Amniotic stem cell (primary cell): Measurements from ENCODE around the gene SLC1A2.

Experiments
- DNase-seq: peaks from one replicate; lab custom pipeline; 2025; lab: John Stamatoyannopoulos, UW

Gene SLC1A2

DNA sequence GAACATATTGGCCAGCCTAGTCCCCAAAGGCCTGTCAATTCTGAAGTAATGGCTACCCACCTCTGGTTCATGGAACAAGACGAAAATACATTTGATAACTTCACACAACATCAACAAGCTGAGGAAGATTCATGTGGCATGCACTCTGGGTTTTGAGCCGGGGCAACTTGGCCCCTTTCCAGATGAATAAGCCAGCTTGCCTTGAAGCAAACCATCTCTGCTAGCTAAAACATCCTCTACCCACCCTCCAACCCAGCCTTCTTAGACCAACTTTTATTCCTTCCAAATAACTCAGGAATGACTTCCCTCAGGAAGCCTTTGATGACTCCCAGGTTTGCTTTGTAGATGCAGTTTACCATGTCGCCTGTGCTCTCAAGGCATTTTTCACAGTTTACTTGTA, 94.4 kb downstream of the SLC1A2 start:
- peak; percentile 7 for DNase-seq

DNA sequence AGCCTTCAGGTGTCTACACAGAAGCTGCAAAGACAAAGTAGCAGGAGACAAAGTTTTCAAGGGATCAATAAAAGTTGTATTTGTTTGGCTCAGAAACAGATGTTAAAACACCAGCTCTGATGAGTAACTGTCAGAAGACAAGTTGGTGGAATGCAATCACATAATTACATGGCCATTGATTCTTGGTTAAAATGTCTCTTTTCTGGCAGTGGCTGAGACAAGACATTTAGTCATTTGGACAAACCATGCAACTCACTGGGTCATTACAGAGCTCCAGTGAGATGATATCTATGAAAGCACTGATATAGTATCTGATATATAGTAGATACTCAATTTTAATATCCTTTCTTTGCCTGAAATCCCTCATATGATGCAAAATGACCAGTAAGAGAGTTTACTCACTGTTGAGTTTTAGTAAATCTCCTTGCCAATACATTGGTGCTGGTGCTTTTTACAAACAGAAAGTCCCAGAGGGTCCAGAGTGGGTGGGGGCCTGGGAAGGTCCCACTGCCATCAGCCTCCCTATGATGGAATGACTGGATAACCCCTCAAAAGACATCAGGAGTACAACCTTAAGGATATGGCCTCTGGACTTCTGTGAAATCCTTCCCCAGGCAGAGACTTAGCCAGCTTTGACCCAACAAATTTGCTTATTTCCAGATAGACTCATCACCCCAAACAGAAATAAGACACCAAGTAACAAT, 95.0 kb downstream of the SLC1A2 start:
- DNase-seq: no peak

DNA sequence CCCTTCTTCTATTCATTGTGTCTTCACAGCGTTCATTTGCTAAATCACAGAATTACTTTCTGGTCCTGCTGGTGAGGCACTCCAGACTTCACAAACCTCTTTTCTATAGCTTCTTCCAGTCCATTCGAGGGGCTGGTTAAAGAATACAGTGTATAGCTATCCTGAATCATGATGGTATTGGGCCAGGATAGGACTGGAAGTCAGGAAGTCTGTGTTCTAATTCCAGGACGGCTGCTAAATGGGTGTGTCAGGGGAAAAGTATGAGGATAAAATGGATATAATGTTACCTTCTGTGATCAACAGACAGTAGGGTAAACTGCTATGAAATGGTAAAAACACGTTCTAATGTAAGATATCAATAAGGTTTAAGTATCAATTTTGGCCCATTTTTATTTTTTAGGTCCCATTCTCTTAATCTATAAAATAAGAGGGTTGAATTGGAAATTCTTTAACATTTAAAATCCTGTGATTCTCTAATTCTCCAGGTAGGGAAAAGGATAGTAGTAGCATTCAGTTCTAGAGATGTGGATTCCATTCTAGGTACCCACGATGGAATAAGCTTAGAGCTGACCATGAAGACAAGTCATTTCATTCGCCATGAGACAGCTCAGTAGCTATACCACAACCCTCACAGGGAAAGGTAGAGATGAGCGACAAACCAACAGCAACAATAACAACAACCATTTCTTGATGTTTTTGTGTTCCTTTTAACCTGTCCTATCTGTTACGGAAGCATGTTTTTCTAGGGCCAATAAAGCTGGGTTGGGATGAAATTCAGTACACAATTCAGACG, 96.1 kb downstream of the SLC1A2 start:
- DNase-seq: peak; percentile 5

DNA sequence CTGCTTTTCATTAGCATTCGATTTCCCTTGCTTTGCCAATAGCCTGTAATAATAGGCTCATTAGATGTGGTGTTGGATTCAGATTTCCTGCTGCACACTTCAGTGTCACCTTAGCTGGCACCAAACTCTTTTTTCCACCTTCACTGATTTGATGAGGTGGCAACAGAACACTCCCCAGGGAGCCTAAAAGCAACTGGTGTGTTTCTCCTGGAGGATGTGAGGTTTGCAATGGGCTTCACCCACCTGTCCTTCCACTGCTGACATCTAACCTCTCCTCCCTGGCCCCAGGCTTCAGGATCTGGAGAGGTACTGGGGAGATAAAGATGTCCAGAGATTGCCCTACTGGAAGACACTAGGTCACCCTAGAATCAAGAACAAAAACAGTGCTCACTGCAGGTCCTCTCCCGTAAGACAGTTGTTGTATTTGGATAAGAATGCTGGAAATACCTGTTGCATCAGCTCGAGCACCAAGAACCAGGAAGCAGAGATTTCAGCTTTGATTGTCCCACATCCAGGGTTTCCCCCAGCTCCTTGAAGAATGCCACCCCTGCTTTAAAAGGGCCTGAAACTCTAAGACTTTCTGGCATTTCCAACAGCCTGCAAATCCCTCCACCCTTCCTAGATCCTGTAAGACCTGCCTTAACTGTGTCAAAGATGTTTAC, 96.9 kb downstream of the SLC1A2 start:
- DNase-seq: no peak

DNA sequence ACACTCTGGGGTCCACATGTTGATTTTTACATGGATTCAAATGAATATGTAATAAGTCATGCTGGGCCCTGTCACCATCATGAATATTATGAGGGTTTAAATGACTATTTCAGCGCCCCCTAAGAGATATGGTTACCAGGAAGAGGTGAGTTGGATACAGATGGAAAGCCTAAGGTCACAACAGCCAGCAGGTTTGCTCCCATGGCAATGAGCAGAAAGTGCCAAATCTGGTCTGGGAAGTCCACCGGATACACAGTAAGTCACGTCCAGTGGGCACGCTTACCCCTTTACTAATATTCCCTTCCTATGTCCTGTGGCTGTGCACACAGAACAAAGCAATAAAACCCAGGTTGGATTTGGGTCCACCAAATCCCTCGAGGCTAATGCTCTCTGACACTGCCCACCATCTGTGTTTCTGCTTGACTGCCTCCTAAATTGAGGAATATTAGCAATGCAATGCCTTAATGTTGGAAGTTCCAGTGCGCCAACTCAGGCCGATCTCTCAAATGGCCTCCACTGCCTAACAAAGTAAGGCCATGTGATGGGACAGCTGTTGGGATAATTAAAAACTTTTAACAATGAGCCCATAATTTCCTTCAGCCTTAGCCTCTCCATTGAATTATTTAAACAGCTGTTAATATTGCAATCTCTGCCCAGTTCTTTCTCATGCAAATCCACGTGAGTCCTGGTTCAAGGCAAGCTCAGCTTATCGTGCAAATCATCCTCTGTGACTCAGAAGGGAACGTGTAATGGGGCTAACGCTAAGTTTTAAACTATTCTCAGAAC, 97.6 kb downstream of the SLC1A2 start:
- peak; percentile 17 for DNase-seq

DNA sequence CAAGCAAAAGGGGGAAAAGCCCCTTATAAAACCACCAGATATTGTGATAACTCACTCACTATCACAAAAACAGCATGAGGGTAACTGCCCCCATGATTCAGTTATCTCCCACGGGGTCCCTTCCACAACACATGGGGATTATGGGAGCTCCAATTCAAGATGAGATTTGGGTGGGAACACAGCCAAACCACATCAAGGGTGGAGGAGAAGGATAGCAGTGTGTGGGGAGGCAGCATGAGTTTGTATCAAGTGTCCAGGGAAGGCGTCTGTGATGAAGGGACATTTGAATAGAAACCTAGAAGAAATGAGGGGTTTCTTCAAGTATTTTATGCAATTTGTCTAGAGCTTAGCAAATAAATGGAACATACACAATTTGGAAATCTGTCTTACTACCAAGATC, 98.2 kb downstream of the SLC1A2 start:
- no peak for DNase-seq

DNA sequence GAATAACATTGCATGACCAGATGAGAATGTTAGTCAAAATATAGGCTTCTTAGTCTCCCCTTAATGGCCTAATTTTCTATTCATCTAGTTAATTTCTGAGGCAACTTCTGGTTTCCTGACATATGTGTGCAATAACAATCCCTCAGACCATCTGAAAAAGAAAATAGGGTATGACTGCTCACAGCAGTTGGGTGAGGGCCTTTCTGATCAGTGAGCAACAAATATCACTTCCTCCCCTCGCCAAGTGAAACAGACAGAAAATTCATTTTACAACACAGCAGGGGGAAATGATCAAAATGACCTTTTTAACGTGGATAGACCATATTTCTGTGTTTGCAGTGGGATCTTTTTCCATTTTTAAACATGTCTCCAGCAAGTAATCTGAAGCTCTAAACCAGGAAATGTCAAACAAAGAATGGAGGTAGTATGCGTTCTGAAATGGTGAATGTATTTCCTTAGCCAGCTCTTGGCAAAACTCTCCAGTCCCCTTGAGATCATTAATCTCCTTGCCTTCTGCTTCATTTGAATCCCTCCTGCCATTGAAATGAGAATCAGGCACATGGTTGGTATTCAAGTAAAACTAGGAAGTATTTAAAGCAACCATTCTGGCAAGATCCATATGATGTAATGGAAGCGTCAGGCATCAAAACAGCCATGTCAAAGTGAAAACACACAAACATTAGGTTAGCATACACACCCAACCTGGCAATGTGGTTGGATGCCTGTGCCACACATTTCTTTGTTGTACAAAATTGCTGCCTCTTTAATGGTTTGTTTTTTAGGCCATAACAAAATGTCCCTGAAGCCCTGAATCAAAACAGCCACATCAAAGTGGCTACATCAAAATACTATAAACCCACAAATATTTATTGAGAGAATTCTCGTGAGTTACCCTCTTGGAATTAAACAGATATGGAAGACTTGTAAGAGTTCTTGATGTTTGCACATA, 100.1 kb downstream of the SLC1A2 start:
- no peak for DNase-seq

DNA sequence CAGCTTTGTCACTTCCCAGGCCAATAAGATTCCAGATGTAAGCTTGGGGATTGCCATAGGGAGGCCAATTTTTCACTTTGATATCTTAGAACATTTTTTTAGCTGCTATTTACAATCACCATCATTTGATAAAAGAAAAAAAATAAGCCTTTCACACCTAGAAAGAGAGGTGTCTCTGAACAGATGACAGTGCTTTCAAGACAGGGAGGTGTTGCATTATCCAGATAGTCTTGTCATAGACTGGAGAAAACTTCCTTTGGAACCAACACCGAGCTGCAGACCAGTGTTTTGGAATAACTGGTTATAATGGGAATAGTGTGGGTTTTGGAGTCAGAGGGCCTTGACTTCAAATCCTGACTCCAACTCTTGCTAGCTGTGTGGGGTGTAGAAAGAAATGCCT, 101.0 kb downstream of the SLC1A2 start:
- no peak for DNase-seq

DNA sequence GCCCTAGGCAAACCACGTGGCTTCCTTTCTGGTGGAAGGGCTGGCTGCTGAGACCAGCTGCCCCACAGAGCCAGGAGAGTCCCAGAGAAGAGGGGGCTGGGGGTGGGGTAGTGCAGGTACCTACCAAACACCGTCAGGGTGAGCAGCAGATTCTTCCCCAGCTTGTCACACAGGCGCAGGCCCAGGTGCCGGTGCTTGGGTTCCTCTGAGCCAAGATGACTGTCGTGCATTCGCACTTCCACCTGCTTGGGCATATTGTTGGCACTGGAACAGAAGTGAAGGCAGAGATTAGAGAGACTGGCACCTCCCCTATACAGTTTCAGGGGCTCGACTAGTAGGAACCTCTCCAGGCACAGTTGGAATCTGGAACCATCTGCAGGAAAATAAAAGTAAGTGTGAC, 102.1 kb downstream of the SLC1A2 start:
- DNase-seq: no peak

DNA sequence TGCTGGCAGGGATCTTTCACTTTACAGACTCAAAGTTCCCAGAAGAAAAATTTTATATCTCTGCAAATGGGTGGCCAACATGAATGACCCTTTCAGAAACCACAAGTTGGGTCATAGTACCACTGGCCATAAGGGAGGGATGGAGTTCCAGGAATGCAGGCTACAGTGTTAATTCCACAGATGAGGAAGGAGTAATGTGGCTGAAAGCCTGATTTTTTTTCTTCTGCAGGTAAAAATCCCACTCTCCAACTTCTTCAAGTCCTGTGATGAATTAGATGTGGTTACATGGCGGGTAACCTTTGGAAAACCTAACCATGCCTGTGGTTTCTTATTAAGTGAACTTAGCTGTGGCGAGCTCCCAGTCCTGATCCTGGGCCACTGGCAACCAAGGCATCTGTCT, 103.2 kb downstream of the SLC1A2 start:
- DNase-seq: no peak

DNA sequence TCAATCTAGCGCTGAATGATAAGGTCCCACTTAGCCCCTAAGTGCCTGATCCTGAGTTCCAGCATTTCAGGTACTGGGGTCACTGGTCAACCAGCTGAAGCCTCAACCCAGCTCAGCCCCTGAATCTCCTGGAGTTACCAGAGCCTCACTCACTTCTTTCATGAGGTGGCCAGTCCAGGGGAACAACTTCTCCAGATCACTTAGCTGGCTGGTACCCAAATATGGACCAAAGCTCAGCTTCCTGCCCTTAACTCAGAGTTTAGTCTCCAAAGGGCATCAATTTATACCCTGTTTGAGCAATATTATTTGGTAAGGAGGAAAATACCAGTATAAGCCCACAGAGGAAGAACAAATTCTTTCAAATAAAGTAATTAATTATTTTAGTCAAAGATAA, 105.6 kb downstream of the SLC1A2 start:
- DNase-seq: no peak

DNA sequence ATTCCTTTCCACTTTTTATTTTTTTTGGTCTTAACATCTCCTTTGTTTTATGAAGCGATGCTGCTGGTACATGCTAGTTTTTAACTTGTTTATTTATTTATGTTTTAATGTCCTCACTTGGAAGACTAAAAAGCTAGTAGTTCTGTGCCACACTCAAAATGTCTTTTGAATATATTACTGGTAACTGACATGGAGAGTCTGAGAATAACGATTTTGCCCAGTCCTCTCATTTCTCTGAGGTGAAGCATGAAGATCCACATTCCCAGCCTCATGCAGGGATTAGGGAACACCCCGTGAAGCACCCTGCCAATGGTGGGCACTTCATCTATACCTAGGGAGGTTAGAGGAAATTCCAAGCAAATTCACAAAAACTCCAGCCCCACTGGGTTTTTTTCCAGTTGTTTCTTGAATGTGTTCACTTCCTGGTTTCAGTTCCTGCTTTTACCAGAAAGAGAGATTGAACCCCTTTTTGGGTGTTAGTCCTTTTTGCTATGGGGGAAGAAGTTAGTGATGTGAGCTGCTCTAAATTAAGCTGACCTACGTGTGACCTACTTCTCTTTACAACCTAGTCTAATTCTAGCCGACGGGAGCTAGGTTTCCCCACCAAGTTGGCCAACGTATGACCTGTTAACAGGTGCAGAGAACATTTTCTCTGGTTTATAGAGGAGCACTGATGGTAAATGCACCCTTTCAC, 106.1 kb downstream of the SLC1A2 start:
- no peak for DNase-seq

DNA sequence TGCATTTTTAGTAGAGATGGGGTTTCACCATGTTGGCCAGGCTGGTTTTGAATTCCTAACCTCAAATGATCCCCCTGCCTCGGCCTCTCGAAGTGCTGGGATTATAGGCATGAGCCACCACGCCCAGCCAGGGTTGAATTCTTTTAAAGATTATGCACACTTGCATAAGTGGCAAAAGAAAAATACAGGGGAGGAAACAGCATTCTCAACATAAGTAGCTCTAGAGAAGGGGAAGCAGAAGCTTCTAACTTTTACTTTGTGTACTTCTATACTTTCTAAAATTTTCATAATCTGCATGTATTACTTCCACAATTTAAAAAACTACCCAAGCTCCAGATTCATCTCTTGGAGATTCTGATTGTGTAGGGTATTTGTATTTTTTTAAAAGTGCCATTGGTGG, 108.0 kb downstream of the SLC1A2 start:
- DNase-seq: no peak

DNA sequence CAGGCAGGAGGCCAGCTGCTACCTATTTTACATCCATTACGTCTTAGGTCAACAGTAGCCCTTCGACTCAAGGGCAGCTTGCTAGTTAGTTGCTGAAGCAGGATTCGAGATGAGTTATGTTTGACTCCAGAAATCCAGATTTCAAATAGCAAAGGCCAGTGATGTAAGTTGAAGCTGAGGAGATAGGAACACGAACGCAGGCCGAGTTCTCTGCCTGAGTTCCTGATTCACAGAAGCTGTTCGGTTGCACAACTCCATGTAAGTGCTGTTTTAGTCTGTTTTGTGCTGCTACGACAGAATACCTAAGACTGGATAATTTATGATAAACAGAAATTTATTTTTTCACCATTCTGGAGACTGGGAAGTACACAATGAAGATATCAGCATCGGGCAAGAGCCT, 111.2 kb downstream of the SLC1A2 start:
- DNase-seq: no peak

DNA sequence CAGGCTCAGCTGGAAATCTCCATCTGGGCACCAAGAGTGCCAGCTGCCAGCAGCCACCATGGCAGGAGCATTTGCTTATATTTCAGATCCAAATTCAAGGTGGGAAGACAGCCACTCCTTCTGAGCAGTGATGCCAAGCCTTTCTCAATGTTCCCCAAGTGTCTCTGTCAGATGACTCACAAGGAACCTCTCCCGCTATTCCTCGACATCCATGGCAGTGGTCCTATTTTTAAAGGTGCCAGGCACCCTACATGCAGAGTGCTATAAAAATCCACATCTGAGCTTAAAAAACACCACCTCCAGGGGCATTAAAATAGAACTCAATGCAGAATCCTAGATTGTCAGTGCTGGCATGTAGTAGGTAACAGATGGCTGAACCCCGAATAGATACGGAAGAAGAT, 112.1 kb downstream of the SLC1A2 start:
- DNase-seq: no peak

DNA sequence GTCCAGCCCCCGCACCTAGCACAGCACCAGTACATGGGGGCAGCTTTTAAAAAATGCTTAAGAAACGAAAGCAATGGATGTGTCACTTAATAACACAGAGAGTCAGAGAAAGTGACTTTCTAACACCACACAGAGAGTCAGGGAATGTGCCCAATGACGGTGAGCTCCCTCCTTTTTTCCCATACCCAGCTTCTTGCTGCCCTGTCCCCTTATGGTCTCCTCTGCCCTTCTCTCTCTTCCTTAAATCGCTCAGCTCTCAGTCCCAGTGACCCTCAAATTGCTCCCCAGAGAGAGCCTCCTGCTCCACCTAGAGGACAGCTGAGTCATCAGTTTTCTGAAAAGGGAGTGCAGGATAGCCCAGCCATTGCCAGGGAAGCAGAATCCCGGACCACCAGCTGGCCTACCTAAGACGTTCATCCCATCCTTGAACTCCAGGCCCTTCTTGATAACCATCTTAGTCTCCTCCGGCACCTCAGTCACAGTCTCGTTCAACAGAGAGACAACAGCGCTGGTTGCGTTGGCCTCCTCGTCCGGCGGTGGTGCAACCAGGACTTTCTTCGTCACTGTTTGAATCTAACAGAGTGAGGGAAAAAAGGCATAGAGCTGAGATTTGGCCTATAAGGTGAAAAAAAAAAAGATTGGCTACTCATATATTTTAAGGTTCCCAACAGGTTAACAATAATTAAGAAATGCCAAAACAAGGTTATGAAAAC, 113.5 kb downstream of the SLC1A2 start:
- DNase-seq: peak; percentile 6

DNA sequence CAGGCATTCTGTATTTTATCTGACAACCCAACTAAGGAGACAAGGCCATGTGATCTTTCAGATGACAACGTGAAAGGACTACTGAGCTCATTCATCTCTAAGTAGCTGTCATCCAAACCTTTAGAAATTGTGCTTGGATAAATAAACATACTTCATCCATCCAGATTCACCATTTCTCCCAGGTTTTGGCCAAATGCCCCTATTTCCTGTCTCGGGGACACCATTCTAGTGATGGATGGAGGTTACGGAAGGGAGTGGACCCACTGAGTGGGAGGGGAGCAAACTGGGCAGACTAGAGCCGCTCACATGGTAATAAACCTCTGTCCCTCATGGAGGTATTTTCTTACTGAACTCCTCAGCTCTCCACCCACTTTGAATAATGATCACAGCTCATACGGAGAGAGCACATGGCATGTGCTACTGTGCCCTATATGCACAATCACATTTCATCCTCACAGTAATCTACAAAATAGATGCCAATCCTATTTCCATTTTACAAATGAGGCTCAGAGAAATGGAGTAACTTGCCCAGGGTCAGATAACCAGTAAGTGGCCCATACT, 114.4 kb downstream of the SLC1A2 start:
- DNase-seq: no peak

DNA sequence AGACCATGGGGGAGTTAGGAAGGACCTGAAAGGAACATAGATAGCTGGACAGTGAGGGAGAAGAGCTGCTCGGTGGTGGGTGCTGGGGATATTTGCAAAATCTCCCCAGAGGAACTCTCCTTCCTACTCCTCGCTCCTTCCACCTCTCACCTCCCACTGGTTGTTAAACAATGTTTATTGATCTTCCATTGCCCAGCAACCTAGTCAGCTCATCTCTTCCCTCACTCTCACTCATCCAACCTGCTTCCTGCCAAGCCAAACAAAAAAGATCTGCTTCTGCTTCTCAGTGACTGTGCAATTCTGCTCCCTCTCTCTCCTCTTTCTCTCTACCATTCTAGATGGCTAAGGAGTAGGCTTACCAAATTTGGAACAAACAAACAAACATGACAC, 115.0 kb downstream of the SLC1A2 start:
- DNase-seq: peak; percentile 20

DNA sequence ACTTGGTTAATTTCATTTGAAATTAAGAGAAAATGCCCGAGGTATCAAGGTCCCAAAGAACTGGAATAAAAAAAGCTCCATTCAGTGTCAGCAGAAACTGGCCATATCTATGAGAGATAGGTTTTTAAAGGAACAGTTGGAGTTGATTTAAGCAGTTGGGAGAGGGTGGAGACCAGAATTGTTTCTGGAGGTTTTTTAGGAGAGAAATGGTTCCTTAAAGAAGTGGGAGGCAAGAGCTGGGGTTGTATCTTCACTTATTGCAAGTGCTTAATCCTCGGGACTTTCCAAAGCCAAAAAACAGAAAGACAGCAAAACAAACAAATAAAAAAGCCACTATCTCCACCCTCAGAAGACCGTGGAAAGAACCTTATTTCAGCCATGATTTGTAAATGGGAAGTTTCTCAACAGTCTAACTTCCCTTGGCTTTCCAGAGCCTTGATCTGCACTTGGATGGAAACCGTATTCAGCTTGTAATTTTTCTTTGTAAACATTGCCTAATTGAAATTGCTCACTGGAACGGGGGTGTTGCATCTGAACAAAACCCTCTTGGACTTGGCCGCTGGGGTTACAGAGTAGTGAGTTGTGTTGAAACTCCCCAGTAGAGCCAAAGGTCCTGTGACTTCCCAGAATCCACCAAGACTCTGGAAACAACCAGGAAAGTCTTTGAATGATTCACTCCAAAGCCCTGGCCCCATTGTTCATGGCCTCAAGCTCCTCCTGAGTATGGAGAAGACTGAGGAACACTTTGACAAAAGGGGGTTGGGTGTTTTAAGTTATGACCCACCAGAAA, 115.6 kb downstream of the SLC1A2 start:
- DNase-seq: no peak
